ENCODE data around the gene RNF187. TPM values are rescaled to one million over a fixed set of nuclear protein-coding genes. Genes with fewer than 3 reads are reported as not detected.

RNF187 gene
- total and polyA plus RNA-seq, 10 of the 15 experiments (the other 5 are each of a cell fraction or from before 2014, with no cell fraction given), result 2.6 to 116 (median 29.5) TPM

- BruUV-seq (replicated peaks), result no TSS peak
- FAIRE-seq (no peak), ATAC-seq (peak; percentile 88), DNase-seq (ENCODE audit: low read depth, low spot score) (no peak)
- H4K20me1 ChIP-seq (ENCODE audit: control insufficient read depth, insufficient read depth), result no peaks in the 10 kb centered on the region
- no peaks in the 10 kb centered on the region for H3K9me3 ChIP-seq (replicated peaks; ENCODE audit: control insufficient read depth, insufficient read depth, low read length)
- in situ Hi-C loops (cut with MboI) (no loop called here), intact Hi-C loops (cut with micrococcal nuclease; ENCODE audit: unreplicated experiment) (no loop called here)
- no peaks in the 10 kb centered on the region for H3K36me3 ChIP-seq (ENCODE audit: control insufficient read depth in 2 of 2, insufficient read depth in 2 of 2, low read length in 1 of 2)
- ChIA-PET RAD21 (ENCODE audit: unreplicated experiment) (no interaction called here), POLR2A (interaction anchor here (0.5 kb wide), 1 partner anchor 12 kb away, joined by 6 read pairs; no protein-coding TSS in a partner anchor), CTCF (no interaction called here), SMC1A (ENCODE audit: uncharacterized antibody, unreplicated experiment) (no interaction called here)
- no peak overlapping the region for H3K27ac ChIP-seq (ENCODE audit: control insufficient read depth, insufficient read depth)
- H3K79me2 ChIP-seq (ENCODE audit: control insufficient read depth, insufficient read depth, low read length), result no peaks in the 10 kb centered on the region
- H2AFZ ChIP-seq (ENCODE audit: control insufficient read depth, low read depth, low read length), result peak overlapping the region; percentile 51
- peaks cover 2 to 8% of the 10 kb centered on the region in 2 experiments for H3K27me3 ChIP-seq (replicated peaks in 1 of 2; ENCODE audit: control insufficient read depth in 2 of 2, insufficient read depth in 2 of 2, low read length in 1 of 2)
- peak overlapping the region; percentile 47; the same call in 1 of the 2 replicates for H3K4me3 ChIP-seq
- H3K4me1 ChIP-seq (ENCODE audit: control insufficient read depth, insufficient read depth, low read length), result no peaks in the 10 kb centered on the region; the same call in 1 of the 2 replicates
- TF ChIP-seq USF1 (IDR thresholded peaks at IDR 0.05; ENCODE audit: borderline replicate concordance, extremely low read length, insufficient read depth, low read depth, low read length) (peak; percentile 45), USF2 (IDR thresholded peaks at IDR 0.05; ENCODE audit: borderline replicate concordance, low read depth, low read length) (peak; percentile 34), IKZF1 (conservative IDR thresholded peaks at IDR 0.05) (0 out of 2 replicates have a peak, but pooled peaks have one; percentile 29), RELA (IDR thresholded peaks at IDR 0.05; ENCODE audit: borderline replicate concordance, partially characterized antibody) (no peak), NR2F1 (conservative IDR thresholded peaks at IDR 0.05) (peak; percentile 55), RFX5 (IDR thresholded peaks at IDR 0.05; ENCODE audit: low read depth, low read length) (0 out of 2 replicates have a peak, but pooled peaks have one; percentile 30), RAD51 (IDR thresholded peaks at IDR 0.05) (peak; percentile 66; the same call in 1 of the 2 replicates), BHLHE40 (IDR thresholded peaks at IDR 0.05; ENCODE audit: borderline replicate concordance in 1 of 2, low read depth in 2 of 2, low read length in 1 of 2) (peak in 1 of 2 experiments; percentile 30; a peak in 1 of 4 replicates), ZNF207 (IDR thresholded peaks at IDR 0.05; ENCODE audit: borderline replicate concordance) (no peak)
- 25% methylated on average over 50 of the region's 51 CpGs for WGBS (ENCODE audit: insufficient coverage, insufficient replicate concordance, low lambda C conversion rate, missing lambda C conversion rate)
- no peak overlapping the region; the same call in 1 of the 2 replicates for H3K9ac ChIP-seq (ENCODE audit: control insufficient read depth, insufficient read depth, low read length)
- H3K4me2 ChIP-seq (ENCODE audit: control insufficient read depth, insufficient read depth), result peak overlapping the region; percentile 60
Observed at GRCh38 chr1:228445843-228446650, 41.1 kb upstream of the RNF187 start.
